ENCODE results near the gene SDK2. TPM values are rescaled to one million over a fixed set of nuclear protein-coding genes. Genes with fewer than 3 reads are reported as not detected.
"Not testable (repeated sequence)": the region's sequence is repeated elsewhere in the genome, so short reads cannot be mapped to it uniquely, and the experiment has no call there.

Gene SDK2
- total RNA-seq, 1 experiment from 2014 or later = 0.30 TPM

DNA sequence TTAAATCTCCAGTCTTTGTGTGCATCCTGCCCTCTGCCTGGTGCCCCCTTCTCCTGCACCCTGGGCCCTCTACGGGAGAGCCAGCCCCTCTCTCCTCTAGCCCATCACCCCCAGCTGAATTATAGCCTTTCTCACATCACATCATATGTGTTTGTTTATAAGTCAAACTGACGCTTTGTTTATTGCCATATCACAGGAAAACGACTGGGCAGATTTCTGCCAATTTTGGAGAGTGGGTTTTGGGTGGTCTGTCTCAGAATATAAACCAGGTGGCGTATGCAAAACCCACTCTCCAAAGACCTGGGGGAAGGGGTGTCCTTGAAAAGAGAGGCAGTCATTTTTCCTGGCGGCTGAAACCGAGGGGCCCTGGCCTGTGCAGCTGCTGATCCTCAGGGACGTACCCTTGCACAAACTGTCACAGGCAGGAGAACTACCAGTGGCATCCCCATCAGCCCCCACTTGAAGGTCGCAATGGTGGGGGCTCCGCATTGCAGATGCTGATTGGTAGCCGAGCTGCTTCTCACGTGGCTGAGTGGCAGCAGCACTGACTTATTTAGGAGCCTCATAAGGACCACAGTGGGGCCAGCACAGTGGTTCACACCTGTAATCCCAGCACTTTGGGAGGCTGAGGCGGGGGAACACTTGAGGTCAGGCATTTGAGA is 297.6 kb downstream of the SDK2 start:
- no peak for DNase-seq (ENCODE audit: low read depth)

GRCh38 chr17:73343739-73344454 is 300.3 kb downstream of the SDK2 start:
- DNase-seq (ENCODE audit: low read depth) = peak; percentile 37

GRCh38 chr17:73343168-73343634 is 301.0 kb downstream of the SDK2 start:
- no peak for DNase-seq (ENCODE audit: low read depth)

DNA sequence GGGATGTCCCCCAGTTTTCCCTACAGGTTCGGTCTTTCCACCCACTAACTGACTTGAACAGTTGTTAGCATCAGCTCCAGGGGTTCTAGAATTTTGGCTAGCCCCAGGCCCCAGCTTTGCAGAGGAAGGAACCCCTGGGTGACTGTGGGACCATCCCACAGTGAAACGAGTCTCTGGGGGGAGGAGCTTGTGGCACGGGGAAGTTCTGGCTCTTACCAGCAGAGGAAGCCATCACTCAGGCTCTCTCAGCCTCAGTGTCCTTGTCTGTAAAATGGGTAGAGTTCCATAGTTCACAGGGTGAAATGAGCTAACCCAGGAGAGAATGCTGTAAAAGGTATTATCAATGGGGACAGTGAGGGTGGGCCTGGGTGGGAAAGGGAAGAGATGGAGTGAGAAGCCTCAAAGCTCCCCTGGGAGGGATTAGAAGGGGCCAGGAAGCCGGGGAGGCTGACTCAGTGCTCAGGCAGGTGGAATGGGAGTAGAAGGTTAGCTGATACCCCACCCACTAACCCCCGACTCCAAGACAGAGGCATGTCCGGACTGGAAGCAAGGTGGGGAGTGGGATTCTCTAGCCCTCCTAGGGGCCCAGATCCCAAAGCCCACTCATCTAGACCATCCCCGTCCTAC is 301.6 kb downstream of the SDK2 start:
- DNase-seq (ENCODE audit: low read depth) = no peak

- peak; percentile 81 for DNase-seq (ENCODE audit: low read depth)
Measured at GRCh38 chr17:73342050-73342522, 302.2 kb downstream of the SDK2 start.

DNA sequence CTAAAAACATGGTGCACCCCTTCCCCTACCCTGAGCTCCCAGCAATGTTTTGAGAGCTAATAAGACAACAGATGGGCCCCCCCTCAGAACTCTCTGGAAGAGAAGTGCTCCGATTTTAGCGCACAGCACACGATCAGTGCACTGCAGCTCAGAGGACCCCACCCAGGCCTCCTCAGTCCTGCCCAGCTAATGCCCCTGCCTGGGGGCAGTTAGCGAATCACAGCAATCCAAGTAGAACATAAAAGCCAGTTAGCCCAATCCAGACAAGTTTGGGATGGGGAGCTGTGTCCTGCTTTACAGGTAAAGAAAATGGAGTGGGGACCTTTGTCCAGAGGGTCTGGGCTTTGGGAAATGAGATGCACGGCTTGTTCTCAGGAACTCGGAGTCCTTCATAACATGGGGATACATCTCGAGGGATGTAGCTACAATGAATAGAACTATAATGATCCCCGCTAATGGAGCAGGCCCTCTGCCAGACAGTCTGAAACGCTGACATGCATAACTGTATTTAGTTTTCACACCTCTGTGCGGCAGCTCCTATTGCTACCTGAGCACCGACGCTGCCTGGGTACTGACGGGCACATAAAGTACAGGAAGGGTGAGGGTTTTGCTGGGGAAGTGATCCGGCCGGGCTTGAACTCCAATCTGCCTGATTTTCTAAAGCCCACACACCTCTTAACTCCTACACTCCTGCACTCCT is 302.7 kb downstream of the SDK2 start:
- no peak for DNase-seq (ENCODE audit: low read depth)

- DNase-seq (ENCODE audit: low read depth) = peak; percentile 97
Measured at GRCh38 chr17:73340093-73340596, 304.1 kb downstream of the SDK2 start.

DNA sequence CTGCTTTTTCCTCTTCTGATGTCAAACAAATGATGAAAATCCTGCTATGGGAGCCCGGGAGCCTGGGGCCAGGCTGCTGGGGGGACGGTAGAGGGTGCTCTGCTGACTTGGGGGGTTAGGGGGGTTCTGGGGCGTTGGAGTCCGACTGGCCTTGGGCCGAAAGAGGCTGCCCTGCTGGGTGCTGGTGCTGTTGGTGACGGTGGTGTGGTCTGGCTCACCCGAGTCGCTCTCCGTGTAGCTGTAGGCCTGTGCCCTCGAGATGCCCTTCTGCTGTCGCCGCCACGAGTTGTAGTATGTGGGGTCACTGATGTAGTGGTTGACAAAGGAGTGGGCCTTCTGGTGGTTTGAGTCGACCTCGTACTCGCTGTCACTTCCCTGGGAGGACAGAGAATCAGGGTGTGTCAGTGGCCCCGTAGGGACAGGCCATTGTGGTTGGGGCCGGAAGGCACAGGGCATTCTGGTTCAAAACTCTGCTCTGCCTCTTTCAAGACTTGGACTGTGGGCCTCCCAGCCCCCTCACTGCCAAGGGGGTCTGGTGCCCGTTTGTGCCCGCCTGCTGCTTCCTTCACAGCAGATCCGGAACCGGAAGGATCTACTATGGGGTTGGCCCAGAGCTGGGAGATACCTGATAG is 305.6 kb downstream of the SDK2 start:
- no peak for DNase-seq (ENCODE audit: low read depth)

GRCh38 chr17:73338050-73338521 is 306.2 kb downstream of the SDK2 start:
- no peak for DNase-seq (ENCODE audit: low read depth)

GRCh38 chr17:73337330-73337710 is 306.9 kb downstream of the SDK2 start:
- DNase-seq (ENCODE audit: low read depth) = no peak

GRCh38 chr17:73336408-73337329 is 307.6 kb downstream of the SDK2 start:
- DNase-seq (ENCODE audit: low read depth) = no peak

DNA sequence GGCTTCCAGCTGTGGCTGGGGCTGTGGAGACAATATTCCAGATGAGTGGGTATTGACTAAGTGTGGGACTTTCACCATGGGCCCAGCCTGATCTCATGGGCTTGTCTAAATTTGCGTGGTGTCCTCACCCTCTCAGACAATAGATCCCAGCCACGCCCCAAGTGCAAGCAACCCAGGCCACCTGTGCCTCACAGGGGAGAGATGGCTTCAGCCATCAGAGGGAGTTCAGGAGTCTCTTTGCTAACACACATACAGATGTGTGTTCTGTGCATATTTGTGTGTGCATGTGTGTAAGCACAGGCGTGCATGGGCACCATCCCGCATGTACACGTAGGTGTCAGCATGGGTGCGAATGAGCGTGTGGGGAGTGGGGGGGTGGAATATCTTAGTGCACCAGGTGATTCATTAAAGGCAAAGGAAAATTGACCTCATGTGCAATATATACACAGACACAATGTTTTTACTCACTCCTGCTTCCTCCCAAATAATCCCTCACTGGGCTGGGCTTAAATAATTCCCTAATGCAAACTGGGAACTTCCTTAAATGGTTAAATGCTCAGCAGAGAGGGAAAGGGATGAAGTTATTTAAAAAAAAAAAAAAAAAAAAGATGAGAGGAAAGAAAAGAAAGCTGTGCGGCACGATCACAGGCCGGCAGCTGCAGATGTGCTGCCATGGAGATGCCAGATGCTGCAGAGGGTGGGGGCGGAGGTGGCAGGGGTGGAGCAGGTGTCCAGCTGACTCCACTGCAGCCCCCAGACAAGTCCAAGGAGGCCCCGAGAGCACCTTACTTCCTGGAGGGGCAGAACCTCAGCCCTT is 308.4 kb downstream of the SDK2 start:
- no peak for DNase-seq (ENCODE audit: low read depth)

- DNase-seq (ENCODE audit: low read depth) = no peak
Measured at GRCh38 chr17:73334771-73335513, 309.3 kb downstream of the SDK2 start.

- not testable (repeated sequence) for DNase-seq (ENCODE audit: low read depth)
Measured at GRCh38 chr17:73333445-73333844, 310.8 kb downstream of the SDK2 start.

DNA sequence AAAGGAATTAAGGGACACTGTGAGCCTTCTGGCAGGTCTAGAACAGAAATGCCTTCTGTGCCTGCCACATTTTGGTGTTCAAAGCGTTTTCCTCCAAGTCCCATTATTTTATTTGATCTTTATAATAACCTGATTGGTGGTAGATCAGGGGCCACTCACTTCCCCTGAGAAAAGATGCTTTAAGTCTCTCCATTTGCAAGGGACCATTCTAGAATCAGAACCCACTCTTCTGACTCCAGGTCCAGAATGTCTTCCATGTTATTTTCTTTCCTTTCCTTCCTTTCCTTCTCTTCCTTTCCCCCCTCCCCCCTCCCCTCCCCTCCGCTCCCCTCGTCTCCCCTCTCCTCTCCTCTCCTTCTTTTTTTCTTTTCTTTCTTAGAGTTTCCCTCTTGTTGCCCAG is 313.2 kb downstream of the SDK2 start:
- DNase-seq (ENCODE audit: low read depth) = no peak

GRCh38 chr17:73327676-73328075 is 316.6 kb downstream of the SDK2 start:
- no peak for DNase-seq (ENCODE audit: low read depth)

DNA sequence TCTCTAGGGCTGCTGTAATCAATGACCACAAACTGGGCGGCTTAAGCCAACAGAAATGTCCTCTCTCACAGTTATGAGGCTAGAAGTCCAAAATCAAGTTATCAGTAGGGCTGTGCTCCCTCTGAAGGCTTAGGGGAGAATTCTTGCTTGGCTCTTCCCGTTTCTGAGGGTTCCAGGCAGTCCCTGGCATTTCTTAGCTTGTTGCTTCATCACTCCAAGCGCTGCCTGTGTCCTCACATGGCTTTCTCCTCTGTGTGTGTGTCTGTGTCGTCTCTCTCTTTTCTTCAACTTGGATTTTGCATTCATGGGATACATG is 318.8 kb downstream of the SDK2 start:
- no peak for DNase-seq (ENCODE audit: low read depth)

- DNase-seq (ENCODE audit: low read depth) = no peak
Measured at GRCh38 chr17:73324711-73325526, 319.3 kb downstream of the SDK2 start.

Data from M059J (cell line).